DOHH2 (cell line): ENCODE results near the gene SLC39A6.
"Not testable (repeated sequence)": the region's sequence is repeated elsewhere in the genome, so short reads cannot be mapped to it uniquely, and the experiment has no call there.

Source experiments
- CTCF ChIP-seq: fragments of 200-600 bp; sonication (generic); IDR thresholded peaks from one replicate; pipeline ENCODE4 v1.5.1; 2014; ENCODE audit warnings: antibody characterized with exemption, mild to moderate bottlenecking, low read depth, low read length; ENCODE audit not compliant: poor library complexity, severe bottlenecking
- EZH2phosphoT487 ChIP-seq: fragments of 200-600 bp; sonication (generic); IDR thresholded peaks from 2 replicates; pipeline ENCODE4 v1.6.1; 2017; ENCODE audit warnings: borderline replicate concordance, mild to moderate bottlenecking, antibody characterized with exemption, low read length, moderate library complexity, mixed read lengths

GRCh38 chr18:36081118-36081517 is 48.0 kb downstream of the SLC39A6 start:
- not testable (repeated sequence) for TF ChIP-seq CTCF, EZH2phosphoT487
